KMS-11 (cell line): ENCODE data around the gene PKN1.
A peak's percentile ranks its signal among the peaks of the same experiment; 100 is the strongest.

Experiments
- H2AFZ ChIP-seq: fragments of 200-600 bp; sonication (generic); 2 replicates; pipeline ENCODE4 v1.6.1; 2016; ENCODE audit warnings: antibody characterized with exemption, mixed run types, low read depth
- H3K27ac ChIP-seq: fragments of 200-600 bp; sonication (generic); 2 replicates; pipeline ENCODE4 v1.6.1; 2016; ENCODE audit warnings: mild to moderate bottlenecking, mixed run types
- H3K27me3 ChIP-seq: fragments of 200-600 bp; sonication (generic); 2 replicates; pipeline ENCODE4 v1.6.1; 2017; ENCODE audit warnings: mild to moderate bottlenecking, low read depth, mixed run types, moderate library complexity; ENCODE audit not compliant: insufficient read depth
- H3K36me3 ChIP-seq: fragments of 200-600 bp; sonication (generic); 2 replicates; pipeline ENCODE4 v1.6.1; 2017; ENCODE audit warnings: mild to moderate bottlenecking, mixed run types; ENCODE audit not compliant: insufficient read depth
- H3K4me1 ChIP-seq: fragments of 200-600 bp; sonication (generic); 2 replicates; pipeline ENCODE4 v1.6.1; 2016; ENCODE audit warnings: mild to moderate bottlenecking, low read depth, mixed run types; ENCODE audit not compliant: poor library complexity, severe bottlenecking
- H3K4me2 ChIP-seq: fragments of 200-600 bp; sonication (generic); 2 replicates; pipeline ENCODE4 v1.7.0; 2016; ENCODE audit warnings: mild to moderate bottlenecking, mixed run types
- H3K4me3 ChIP-seq: fragments of 200-600 bp; sonication (generic); IDR thresholded peaks from 2 replicates; pipeline ENCODE4 v1.6.1; 2017; ENCODE audit warnings: low read depth, low read length, mixed read lengths; ENCODE audit not compliant: insufficient read depth
- H3K79me2 ChIP-seq: fragments of 200-600 bp; sonication (generic); 2 replicates; pipeline ENCODE4 v1.6.1; 2016; ENCODE audit warnings: low read depth, mixed run types; ENCODE audit not compliant: insufficient read depth
- H3K9ac ChIP-seq: fragments of 200-600 bp; sonication (generic); 2 replicates; pipeline ENCODE4 v1.6.1; 2016; ENCODE audit warnings: mild to moderate bottlenecking, mixed run types
- H4K20me1 ChIP-seq: fragments of 200-600 bp; sonication (generic); 2 replicates; pipeline ENCODE4 v1.6.1; 2016; ENCODE audit warnings: mild to moderate bottlenecking, mixed run types; ENCODE audit not compliant: insufficient read depth
- CTCF ChIP-seq: fragments of 200-600 bp; sonication (generic); conservative IDR thresholded peaks from 2 replicates; pipeline ENCODE4 v1.6.1; 2017; ENCODE audit warnings: low read depth, mild to moderate bottlenecking, antibody characterized with exemption, low read length, moderate library complexity, mixed read lengths

The PKN1 gene

GRCh38 chr19:14494411-14494810 lies 61.3 kb downstream of the PKN1 start:
- H4K20me1 ChIP-seq, result no peaks in the 10 kb centered on the region
- no peak overlapping the region for H3K27ac ChIP-seq
- no peak for TF ChIP-seq CTCF
- H3K79me2 ChIP-seq, result no peaks in the 10 kb centered on the region
- no peak overlapping the region for H3K4me3 ChIP-seq
- H3K36me3 ChIP-seq, result no peaks in the 10 kb centered on the region
- H2AFZ ChIP-seq, result no peak overlapping the region
- no peak overlapping the region for H3K9ac ChIP-seq
- no peak overlapping the region for H3K4me2 ChIP-seq
- no peaks in the 10 kb centered on the region for H3K27me3 ChIP-seq
- peaks cover 6% of the 10 kb centered on the region for H3K4me1 ChIP-seq

- peaks cover 6% of the 10 kb centered on the region for H3K4me1 ChIP-seq
- H3K27ac ChIP-seq, result no peak overlapping the region
- H3K79me2 ChIP-seq, result no peaks in the 10 kb centered on the region
- TF ChIP-seq CTCF, result no peak
- no peaks in the 10 kb centered on the region for H3K27me3 ChIP-seq
- H3K4me2 ChIP-seq, result peak overlapping the region; percentile 66
- no peak overlapping the region for H3K4me3 ChIP-seq
- no peaks in the 10 kb centered on the region for H4K20me1 ChIP-seq
- peak overlapping the region; percentile 85 for H2AFZ ChIP-seq
- H3K9ac ChIP-seq, result no peak overlapping the region; the same call in 1 of the 2 replicates
- H3K36me3 ChIP-seq, result no peaks in the 10 kb centered on the region
Measured at GRCh38 chr19:14494910-14495671, 62.0 kb downstream of the PKN1 start.

DNA sequence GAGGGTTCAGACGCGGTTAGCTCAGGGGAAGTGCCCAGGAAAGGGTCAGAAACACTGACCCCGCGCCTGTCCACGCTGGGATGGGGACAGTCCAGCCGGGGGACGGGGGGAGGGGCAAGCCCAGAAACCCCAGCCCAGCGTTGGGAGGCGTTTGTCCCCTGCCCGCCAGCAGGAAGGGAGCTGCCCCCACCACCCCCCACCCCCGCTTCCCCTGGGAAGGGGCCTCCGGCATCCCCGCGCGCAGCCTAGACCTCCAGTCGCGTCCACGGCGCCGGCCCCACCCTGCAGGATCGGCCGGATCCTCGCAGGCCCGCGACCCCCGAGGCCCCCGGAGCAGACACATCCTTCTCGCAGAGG lies 62.5 kb downstream of the PKN1 start:
- Histone ChIP-seq H3K79me2 (no peaks in the 10 kb centered on the region), H4K20me1 (no peaks in the 10 kb centered on the region), H3K36me3 (no peaks in the 10 kb centered on the region), H2AFZ (peak overlapping the region; percentile 85), H3K9ac (no peak overlapping the region; the same call in 1 of the 2 replicates), H3K27ac (no peak overlapping the region), H3K4me2 (peak overlapping the region; percentile 66), H3K4me3 (no peak overlapping the region), H3K4me1 (peaks cover 6% of the 10 kb centered on the region), H3K27me3 (no peaks in the 10 kb centered on the region)
- no peak for TF ChIP-seq CTCF

GRCh38 chr19:14496029-14496833 lies 63.1 kb downstream of the PKN1 start, which contains the start of gene GIPC1:
Gene GIPC1 (minus strand): TSS chr19:14496127. CDS start chr19:14482976, 13,151 bp downstream.
- Histone ChIP-seq H4K20me1 (no peaks in the 10 kb centered on the region), H3K4me3 (no peak within 1 kb of the TSS), H3K27ac (no peak within 1 kb of the TSS; the same call in 1 of the 2 replicates), H3K79me2 (no peaks in the 10 kb centered on the region), H3K4me1 (peaks cover 6% of the 10 kb centered on the region), H3K9ac (peak within 1 kb of the TSS; percentile 56; the same call in 1 of the 2 replicates), H3K27me3 (no peaks in the 10 kb centered on the region), H2AFZ (peak within 1 kb of the TSS; percentile 85), H3K36me3 (no peaks in the 10 kb centered on the region), H3K4me2 (peak within 1 kb of the TSS; percentile 66)
- no peak for TF ChIP-seq CTCF
